Bronchial epithelial cell (primary cell): ENCODE data around the gene DENND2D. TPM values are rescaled to one million over a fixed set of nuclear protein-coding genes. Genes with fewer than 3 reads are reported as not detected.

Experiments
- DNase-seq: peaks from one replicate; pipeline ENCODE4 v3.0.0-alpha.2; 2010; ENCODE audit warnings: low read depth
- FAIRE-seq: peaks from 2 replicates; lab custom pipeline; 2011; peaks lifted over from hg19 to GRCh38; lab: Jason Lieb, UNC
- H3K27me3 ChIP-seq: 2 replicates; pipeline ENCODE4 v1.5.1; 2011; ENCODE audit warnings: low read length; ENCODE audit not compliant: control insufficient read depth, insufficient read depth
- H3K36me3 ChIP-seq: 2 replicates; pipeline ENCODE4 v1.5.1; 2011; ENCODE audit warnings: low read length; ENCODE audit not compliant: control insufficient read depth, insufficient read depth
- H3K4me3 ChIP-seq: 2 replicates; pipeline ENCODE4 v1.5.1; 2011; ENCODE audit warnings: mild to moderate bottlenecking, low read depth, low read length, control low read depth
- CTCF ChIP-seq: IDR thresholded peaks from 2 replicates; pipeline ENCODE4 v1.5.1; 2011; ENCODE audit warnings: mild to moderate bottlenecking, moderate library complexity, low read length, control low read depth, inconsistent platforms; ENCODE audit not compliant: insufficient read depth, severe bottlenecking
- total RNA-seq: library from RNA; depleted of rRNA; stranded (reverse); fragments of >200 nt; gene quantifications from 2 replicates; pipeline ENCODE4 v1.2.1, GENCODE V29; 2014

DENND2D gene
- total RNA-seq, 1 donor from 2014 or later = 23.7 TPM

DNA sequence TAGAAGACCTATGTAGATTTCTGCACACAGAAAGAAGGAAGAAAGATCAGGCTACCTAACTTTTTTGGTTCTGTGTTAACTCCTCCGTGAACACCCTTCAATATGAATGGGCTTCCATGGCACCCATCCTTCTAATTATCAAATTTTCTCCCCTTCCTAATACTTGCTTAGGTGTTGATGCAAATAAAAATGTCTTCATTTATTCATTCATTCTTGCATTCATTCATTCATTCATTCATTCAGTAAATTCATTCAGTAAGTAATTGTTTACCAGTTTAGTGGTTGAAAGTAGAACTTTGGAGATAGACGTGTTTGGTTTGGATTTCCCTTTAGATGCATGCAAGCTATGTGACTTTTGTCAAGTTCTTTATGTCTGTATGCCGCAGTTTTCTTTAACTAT lies 31.7 kb upstream of the DENND2D start:
- Histone ChIP-seq H3K27me3 (no peaks in the 10 kb centered on the region), H3K4me3 (no peak overlapping the region), H3K36me3 (no peaks in the 10 kb centered on the region)
- FAIRE-seq (no peak), DNase-seq (no peak)
- TF ChIP-seq CTCF = no peak

GRCh38 chr1:111228748-111229126 lies 28.3 kb upstream of the DENND2D start:
- no peak overlapping the region for H3K4me3 ChIP-seq
- H3K36me3 ChIP-seq = no peaks in the 10 kb centered on the region
- no peak for DNase-seq
- no peak for FAIRE-seq
- TF ChIP-seq CTCF = no peak
- no peaks in the 10 kb centered on the region for H3K27me3 ChIP-seq

DNA sequence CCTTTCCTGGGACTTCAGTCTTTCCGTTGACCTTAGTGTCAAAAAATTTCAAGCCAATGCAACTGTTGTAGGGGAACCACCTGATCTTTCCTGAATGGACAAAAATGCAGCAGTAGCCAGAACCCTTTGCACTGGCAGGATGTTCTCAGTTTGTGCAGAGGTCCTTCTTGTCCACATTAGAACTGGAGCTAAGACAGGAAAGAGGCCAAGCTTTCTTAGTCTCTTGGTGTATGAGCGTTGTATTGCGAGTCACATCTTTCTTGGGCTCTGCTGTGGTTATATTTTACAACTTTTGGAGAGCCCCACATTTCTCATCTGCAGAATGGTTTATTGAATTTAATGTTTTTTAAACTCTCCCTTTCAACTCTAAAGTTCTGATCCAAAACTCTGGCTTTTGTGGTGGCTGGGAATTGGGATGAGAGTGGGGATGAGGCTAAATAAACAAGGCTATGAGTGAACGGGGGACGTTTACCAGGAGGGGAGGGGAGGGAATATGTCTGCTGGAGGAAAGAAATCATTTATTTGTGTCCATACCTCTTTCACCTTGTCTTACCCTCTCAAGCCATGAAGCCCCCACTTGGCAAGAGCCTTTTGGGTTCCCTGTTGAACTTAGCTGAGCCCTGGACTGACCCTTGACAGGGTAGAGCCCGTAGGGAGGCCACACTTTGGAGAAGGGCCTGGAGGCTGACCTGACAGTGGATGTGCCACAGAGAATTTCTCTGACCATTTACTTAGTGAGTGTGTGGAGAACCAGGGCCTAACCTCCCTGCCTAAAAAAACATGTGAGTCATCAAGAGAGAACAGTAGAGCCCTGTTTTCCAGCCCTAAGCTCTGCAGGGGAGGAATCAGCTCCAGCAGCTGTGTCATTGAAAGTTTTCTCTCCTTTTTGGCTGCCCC lies 27.7 kb upstream of the DENND2D start:
- no peak for TF ChIP-seq CTCF
- Histone ChIP-seq H3K36me3 (no peaks in the 10 kb centered on the region), H3K4me3 (no peak overlapping the region), H3K27me3 (no peaks in the 10 kb centered on the region)
- DNase-seq (peak; percentile 70), FAIRE-seq (no peak)

DNA sequence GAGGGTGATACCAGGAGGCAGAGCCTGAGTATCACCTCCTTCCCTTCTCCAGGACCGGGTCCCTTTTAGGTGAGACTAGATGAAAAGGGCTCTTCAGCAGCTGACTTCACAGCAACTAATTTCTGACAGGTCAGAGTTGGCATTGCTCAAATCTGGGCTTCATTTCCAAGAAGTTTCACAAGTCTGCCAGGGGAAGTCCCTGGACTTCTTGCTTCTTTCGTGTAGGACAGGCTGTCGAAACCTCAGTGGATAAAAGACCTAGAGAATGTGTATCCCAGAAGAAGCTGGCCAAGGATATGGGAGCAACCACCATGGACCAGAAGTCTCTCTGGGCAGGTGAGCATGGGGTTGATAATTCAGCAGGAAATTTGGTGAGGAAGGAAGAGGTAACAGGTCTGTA lies 27.0 kb upstream of the DENND2D start, which contains the start of gene CHI3L2:
Gene CHI3L2 (plus strand): TSS at position 280 of the 400 bp plus-strand sequence. CDS start 17 bp downstream, at position 297.
- Histone ChIP-seq H3K4me3 (no peak within 1 kb of the TSS), H3K36me3 (no peaks in the 10 kb centered on the region), H3K27me3 (no peaks in the 10 kb centered on the region)
- TF ChIP-seq CTCF = no peak
- FAIRE-seq (no peak), DNase-seq (no peak)

DNA sequence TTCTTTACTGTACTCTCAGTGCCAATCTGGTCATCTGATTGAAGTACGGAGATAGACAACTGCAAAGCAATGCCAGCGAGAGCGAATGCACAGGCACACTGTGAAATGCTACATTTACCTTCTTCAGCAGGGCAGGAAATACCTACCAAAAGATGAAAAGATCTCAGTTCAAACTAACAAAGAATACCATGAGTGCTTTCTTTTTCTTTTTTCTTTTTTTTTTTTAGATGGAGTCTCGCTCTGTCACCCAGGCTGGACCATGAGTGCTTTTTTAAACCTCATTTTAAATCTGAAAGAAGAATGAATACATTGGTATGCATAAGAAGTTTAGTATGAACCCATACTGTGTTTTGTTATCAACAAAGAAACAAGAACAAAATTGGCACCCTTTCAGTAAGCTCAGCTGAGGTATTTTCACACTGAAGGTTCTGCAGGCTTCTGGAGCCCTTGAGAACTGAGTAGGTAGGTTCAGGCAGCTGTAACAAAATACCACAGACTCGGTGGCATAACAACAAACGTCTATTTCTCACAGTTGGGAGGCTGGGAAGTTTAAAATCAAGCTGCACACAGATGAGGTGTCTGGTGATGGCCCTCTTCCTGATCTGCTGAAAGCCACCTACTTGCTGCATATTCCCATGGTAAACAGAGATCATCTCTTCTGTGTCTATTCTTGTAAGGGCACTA lies 25.4 kb upstream of the DENND2D start:
- DNase-seq (no peak), FAIRE-seq (no peak)
- no peaks in the 10 kb centered on the region for H3K27me3 ChIP-seq
- no peaks in the 10 kb centered on the region for H3K36me3 ChIP-seq
- no peak overlapping the region for H3K4me3 ChIP-seq
- TF ChIP-seq CTCF = no peak
